Loucy (cell line): ENCODE measurements around the gene PKD1.

Source experiments
- H2AFZ ChIP-seq: fragments of 200-600 bp; sonication (generic); 2 replicates; pipeline ENCODE4 v1.6.0; 2016; ENCODE audit warnings: antibody characterized with exemption, mild to moderate bottlenecking, low read length, moderate library complexity
- H3F3A ChIP-seq: fragments of 200-600 bp; 2 replicates; pipeline ENCODE4 v1.6.0; 2016; ENCODE audit warnings: antibody characterized with exemption, low read depth, mild to moderate bottlenecking
- H3K27me3 ChIP-seq: fragments of 200-600 bp; sonication (generic); 2 replicates; pipeline ENCODE4 v1.6.1; 2014; ENCODE audit warnings: low read length, mild to moderate bottlenecking; ENCODE audit not compliant: insufficient read depth, poor library complexity, severe bottlenecking
- H3K36me3 ChIP-seq: fragments of 200-600 bp; sonication (generic); 2 replicates; pipeline ENCODE4 v1.6.1; 2016; ENCODE audit warnings: low read length; ENCODE audit not compliant: insufficient read depth
- H3K4me1 ChIP-seq: fragments of 200-600 bp; sonication (generic); 2 replicates; pipeline ENCODE4 v1.5.1; 2014; ENCODE audit warnings: low read length, mild to moderate bottlenecking; ENCODE audit not compliant: insufficient read depth, poor library complexity, severe bottlenecking
- H3K4me2 ChIP-seq: fragments of 200-600 bp; sonication (generic); 2 replicates; pipeline ENCODE4 v1.6.0; 2014; ENCODE audit warnings: antibody characterized with exemption, low read length, low read depth, mild to moderate bottlenecking; ENCODE audit not compliant: poor library complexity, severe bottlenecking
- H3K4me3 ChIP-seq: fragments of 200-600 bp; sonication (generic); 2 replicates; pipeline ENCODE4 v1.5.1; 2014; ENCODE audit warnings: low read length, mild to moderate bottlenecking, mixed read lengths; ENCODE audit not compliant: poor library complexity, severe bottlenecking
- H3K79me2 ChIP-seq: fragments of 200-600 bp; sonication (generic); 2 replicates; pipeline ENCODE4 v1.6.1; 2014; ENCODE audit warnings: low read length; ENCODE audit not compliant: insufficient read depth
- H3K9ac ChIP-seq: fragments of 200-600 bp; sonication (generic); 2 replicates; pipeline ENCODE4 v1.6.0; 2014; ENCODE audit warnings: mild to moderate bottlenecking, low read depth, low read length, moderate library complexity; ENCODE audit not compliant: poor library complexity, severe bottlenecking
- H3K9me2 ChIP-seq: fragments of 200-600 bp; sonication (generic); replicated peaks from 2 replicates; pipeline ENCODE4 v1.6.1; 2016; ENCODE audit warnings: low read depth, low read length, mixed read lengths
- H3K9me3 ChIP-seq: fragments of 200-600 bp; sonication (generic); 2 replicates; pipeline ENCODE4 v1.6.1; 2014; ENCODE audit warnings: mild to moderate bottlenecking, antibody characterized with exemption, low read length, low read depth; ENCODE audit not compliant: insufficient read depth
- H4K20me1 ChIP-seq: fragments of 200-600 bp; sonication (generic); 2 replicates; pipeline ENCODE4 v1.6.0; 2014; ENCODE audit warnings: antibody characterized with exemption, low read length, mild to moderate bottlenecking; ENCODE audit not compliant: insufficient read depth, poor library complexity, severe bottlenecking
- EZH2phosphoT487 ChIP-seq: fragments of 200-600 bp; IDR thresholded peaks from 2 replicates; pipeline ENCODE4 v1.6.1; 2018; ENCODE audit warnings: antibody characterized with exemption, mild to moderate bottlenecking, moderate library complexity, borderline replicate concordance
- TF ChIP-seq, protein P1 (sequence below): fragments of 200-600 bp; sonication (generic); conservative IDR thresholded peaks from 2 replicates; pipeline ENCODE4 v1.5.1; 2014; ENCODE audit warnings: mild to moderate bottlenecking, antibody characterized with exemption, low read length

Gene PKD1

DNA sequence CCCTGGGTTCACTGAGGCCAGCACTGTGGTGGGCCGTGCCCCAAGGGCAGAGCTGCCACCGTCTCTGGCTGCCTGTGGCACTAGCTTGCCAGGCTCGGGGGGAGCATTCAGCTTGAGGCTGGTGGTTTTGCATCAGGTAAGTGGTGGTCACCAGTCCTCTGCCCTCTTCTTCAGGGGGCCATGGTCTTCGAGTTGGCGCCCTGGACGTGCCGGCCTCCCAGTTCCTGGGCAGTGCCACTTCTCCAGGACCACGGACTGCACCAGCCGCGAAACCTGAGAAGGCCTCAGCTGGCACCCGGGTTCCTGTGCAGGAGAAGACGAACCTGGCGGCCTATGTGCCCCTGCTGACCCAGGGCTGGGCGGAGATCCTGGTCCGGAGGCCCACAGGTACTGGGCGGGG lies 55.7 kb downstream of the PKD1 start:
- Histone ChIP-seq H4K20me1 (no peaks in the 10 kb centered on the region), H3K9ac (no peak overlapping the region), H3K79me2 (no peaks in the 10 kb centered on the region), H3F3A (no peaks in the 10 kb centered on the region), H3K9me2 (no peaks in the 10 kb centered on the region), H3K27me3 (no peaks in the 10 kb centered on the region), H3K4me3 (no peak overlapping the region), H2AFZ (no peak overlapping the region), H3K4me2 (no peak overlapping the region), H3K9me3 (no peaks in the 10 kb centered on the region), H3K36me3 (no peaks in the 10 kb centered on the region), H3K4me1 (no peaks in the 10 kb centered on the region)
- TF ChIP-seq, protein P1, sequence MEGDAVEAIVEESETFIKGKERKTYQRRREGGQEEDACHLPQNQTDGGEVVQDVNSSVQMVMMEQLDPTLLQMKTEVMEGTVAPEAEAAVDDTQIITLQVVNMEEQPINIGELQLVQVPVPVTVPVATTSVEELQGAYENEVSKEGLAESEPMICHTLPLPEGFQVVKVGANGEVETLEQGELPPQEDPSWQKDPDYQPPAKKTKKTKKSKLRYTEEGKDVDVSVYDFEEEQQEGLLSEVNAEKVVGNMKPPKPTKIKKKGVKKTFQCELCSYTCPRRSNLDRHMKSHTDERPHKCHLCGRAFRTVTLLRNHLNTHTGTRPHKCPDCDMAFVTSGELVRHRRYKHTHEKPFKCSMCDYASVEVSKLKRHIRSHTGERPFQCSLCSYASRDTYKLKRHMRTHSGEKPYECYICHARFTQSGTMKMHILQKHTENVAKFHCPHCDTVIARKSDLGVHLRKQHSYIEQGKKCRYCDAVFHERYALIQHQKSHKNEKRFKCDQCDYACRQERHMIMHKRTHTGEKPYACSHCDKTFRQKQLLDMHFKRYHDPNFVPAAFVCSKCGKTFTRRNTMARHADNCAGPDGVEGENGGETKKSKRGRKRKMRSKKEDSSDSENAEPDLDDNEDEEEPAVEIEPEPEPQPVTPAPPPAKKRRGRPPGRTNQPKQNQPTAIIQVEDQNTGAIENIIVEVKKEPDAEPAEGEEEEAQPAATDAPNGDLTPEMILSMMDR: no peak
- no peak for TF ChIP-seq EZH2phosphoT487

GRCh38 chr16:2079311-2079800 lies 56.3 kb downstream of the PKD1 start:
- no peaks in the 10 kb centered on the region for H3K36me3 ChIP-seq
- no peak overlapping the region for H3K9ac ChIP-seq
- H3K4me2 ChIP-seq: no peak overlapping the region
- no peak for TF ChIP-seq EZH2phosphoT487
- TF ChIP-seq, protein P1: no peak
- H3K79me2 ChIP-seq: no peaks in the 10 kb centered on the region
- no peaks in the 10 kb centered on the region for H4K20me1 ChIP-seq
- H3K9me3 ChIP-seq: no peaks in the 10 kb centered on the region
- no peaks in the 10 kb centered on the region for H3K9me2 ChIP-seq
- no peaks in the 10 kb centered on the region for H3K27me3 ChIP-seq
- H3K4me3 ChIP-seq: no peak overlapping the region
- H3F3A ChIP-seq: no peaks in the 10 kb centered on the region
- no peak overlapping the region for H2AFZ ChIP-seq
- no peaks in the 10 kb centered on the region for H3K4me1 ChIP-seq

- Histone ChIP-seq H3K9me3 (no peaks in the 10 kb centered on the region), H3K4me3 (no peak overlapping the region), H3K36me3 (no peaks in the 10 kb centered on the region), H3K79me2 (no peaks in the 10 kb centered on the region), H3K4me1 (no peaks in the 10 kb centered on the region), H3K4me2 (no peak overlapping the region), H3K27me3 (no peaks in the 10 kb centered on the region), H4K20me1 (no peaks in the 10 kb centered on the region), H2AFZ (no peak overlapping the region), H3K9me2 (no peaks in the 10 kb centered on the region), H3F3A (no peaks in the 10 kb centered on the region), H3K9ac (no peak overlapping the region)
- TF ChIP-seq, protein P1: no peak
- TF ChIP-seq EZH2phosphoT487: no peak
Observed at GRCh38 chr16:2078691-2079090, 57.0 kb downstream of the PKD1 start.
